ENCODE data around the gene RAMACL. TPM values are rescaled to one million over a fixed set of nuclear protein-coding genes. Genes with fewer than 3 reads are reported as not detected.

Gene RAMACL
- total and polyA plus RNA-seq, 2 of the 4 experiments (the other 2 are of a cell fraction): 0.46 to 0.90 TPM

DNA sequence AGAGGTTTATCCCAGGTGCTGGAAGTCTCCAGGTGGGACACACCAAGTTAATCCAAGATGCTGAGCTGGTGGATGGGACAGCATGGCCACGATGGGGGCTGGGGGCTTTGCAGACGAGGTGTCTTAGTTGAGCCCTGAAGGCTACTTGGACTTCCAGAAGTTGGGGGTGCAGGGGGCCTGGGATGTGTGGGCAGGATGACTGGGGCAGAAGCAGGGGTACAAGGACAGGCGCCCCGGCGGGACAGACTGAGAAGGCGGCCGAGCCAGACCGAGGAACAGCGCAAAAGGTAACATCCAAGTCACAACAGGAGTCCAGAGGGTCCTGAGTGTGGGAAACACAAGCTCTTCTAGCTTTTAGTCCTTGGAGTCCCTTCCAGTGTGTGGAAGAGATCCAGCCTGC, 23.8 kb downstream of the RAMACL start:
- dilution Hi-C loops (cut with HindIII; ENCODE audit: low sequenced_read_pairs, unreplicated experiment): no loop called here
- H2BK20ac ChIP-seq (ENCODE audit: low read depth, low read length): no peak overlapping the region

More for the DNA sequence above, 23.8 kb downstream of the RAMACL start:
- no peaks in the 10 kb centered on the region for H3K27me3 ChIP-seq (ENCODE audit: control insufficient read depth, insufficient read depth, low read length)
- H3K56ac ChIP-seq (ENCODE audit: extremely low read depth, insufficient read depth, low read length): no peak overlapping the region
- no peak for ATAC-seq (ENCODE audit: low read depth)
- no peak for TF ChIP-seq MAZ (IDR thresholded peaks at IDR 0.05; ENCODE audit: borderline replicate concordance, low read depth, low read length)
- TF ChIP-seq, protein P1, sequence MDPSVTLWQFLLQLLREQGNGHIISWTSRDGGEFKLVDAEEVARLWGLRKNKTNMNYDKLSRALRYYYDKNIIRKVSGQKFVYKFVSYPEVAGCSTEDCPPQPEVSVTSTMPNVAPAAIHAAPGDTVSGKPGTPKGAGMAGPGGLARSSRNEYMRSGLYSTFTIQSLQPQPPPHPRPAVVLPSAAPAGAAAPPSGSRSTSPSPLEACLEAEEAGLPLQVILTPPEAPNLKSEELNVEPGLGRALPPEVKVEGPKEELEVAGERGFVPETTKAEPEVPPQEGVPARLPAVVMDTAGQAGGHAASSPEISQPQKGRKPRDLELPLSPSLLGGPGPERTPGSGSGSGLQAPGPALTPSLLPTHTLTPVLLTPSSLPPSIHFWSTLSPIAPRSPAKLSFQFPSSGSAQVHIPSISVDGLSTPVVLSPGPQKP (IDR thresholded peaks at IDR 0.05; ENCODE audit: borderline replicate concordance, low read depth, low read length): no peak
- TF ChIP-seq, protein P2, sequence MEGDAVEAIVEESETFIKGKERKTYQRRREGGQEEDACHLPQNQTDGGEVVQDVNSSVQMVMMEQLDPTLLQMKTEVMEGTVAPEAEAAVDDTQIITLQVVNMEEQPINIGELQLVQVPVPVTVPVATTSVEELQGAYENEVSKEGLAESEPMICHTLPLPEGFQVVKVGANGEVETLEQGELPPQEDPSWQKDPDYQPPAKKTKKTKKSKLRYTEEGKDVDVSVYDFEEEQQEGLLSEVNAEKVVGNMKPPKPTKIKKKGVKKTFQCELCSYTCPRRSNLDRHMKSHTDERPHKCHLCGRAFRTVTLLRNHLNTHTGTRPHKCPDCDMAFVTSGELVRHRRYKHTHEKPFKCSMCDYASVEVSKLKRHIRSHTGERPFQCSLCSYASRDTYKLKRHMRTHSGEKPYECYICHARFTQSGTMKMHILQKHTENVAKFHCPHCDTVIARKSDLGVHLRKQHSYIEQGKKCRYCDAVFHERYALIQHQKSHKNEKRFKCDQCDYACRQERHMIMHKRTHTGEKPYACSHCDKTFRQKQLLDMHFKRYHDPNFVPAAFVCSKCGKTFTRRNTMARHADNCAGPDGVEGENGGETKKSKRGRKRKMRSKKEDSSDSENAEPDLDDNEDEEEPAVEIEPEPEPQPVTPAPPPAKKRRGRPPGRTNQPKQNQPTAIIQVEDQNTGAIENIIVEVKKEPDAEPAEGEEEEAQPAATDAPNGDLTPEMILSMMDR (conservative IDR thresholded peaks at IDR 0.05; ENCODE audit: low read depth, low read length): no peak
- no peak for TF ChIP-seq MXI1 (IDR thresholded peaks at IDR 0.05; ENCODE audit: borderline replicate concordance, low read depth, low read length)
- TF ChIP-seq BHLHE40 (IDR thresholded peaks at IDR 0.05; ENCODE audit: low read depth, low read length): no peak
- no peak for TF ChIP-seq RCOR1 (IDR thresholded peaks at IDR 0.05; ENCODE audit: insufficient replicate concordance, low read length)
- TF ChIP-seq FOS (IDR thresholded peaks at IDR 0.05; ENCODE audit: low read depth, low read length): no peak
- no peak for TF ChIP-seq MAFK (IDR thresholded peaks at IDR 0.05; ENCODE audit: low read depth, low read length)
- no peak for TF ChIP-seq POLR2A (IDR thresholded peaks at IDR 0.05; ENCODE audit: low read depth, low read length)
- TF ChIP-seq RFX5 (IDR thresholded peaks at IDR 0.05; ENCODE audit: low read depth, low read length): no peak
- TF ChIP-seq NFE2L2 (IDR thresholded peaks at IDR 0.05; ENCODE audit: low read depth, low read length): no peak
- TF ChIP-seq, protein P3, sequence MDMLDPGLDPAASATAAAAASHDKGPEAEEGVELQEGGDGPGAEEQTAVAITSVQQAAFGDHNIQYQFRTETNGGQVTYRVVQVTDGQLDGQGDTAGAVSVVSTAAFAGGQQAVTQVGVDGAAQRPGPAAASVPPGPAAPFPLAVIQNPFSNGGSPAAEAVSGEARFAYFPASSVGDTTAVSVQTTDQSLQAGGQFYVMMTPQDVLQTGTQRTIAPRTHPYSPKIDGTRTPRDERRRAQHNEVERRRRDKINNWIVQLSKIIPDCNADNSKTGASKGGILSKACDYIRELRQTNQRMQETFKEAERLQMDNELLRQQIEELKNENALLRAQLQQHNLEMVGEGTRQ (IDR thresholded peaks at IDR 0.05; ENCODE audit: low read depth, low read length): no peak
- TF ChIP-seq CEBPB (IDR thresholded peaks at IDR 0.05; ENCODE audit: low read depth, low read length): no peak
- TF ChIP-seq SMC3 (IDR thresholded peaks at IDR 0.05; ENCODE audit: low read depth, low read length): no peak
- TF ChIP-seq CHD1 (IDR thresholded peaks at IDR 0.05; ENCODE audit: low read depth, low read length): no peak
- no peak for TF ChIP-seq RAD21 (IDR thresholded peaks at IDR 0.05; ENCODE audit: low read length)
- H3K18ac ChIP-seq (ENCODE audit: low read depth, low read length): no peak overlapping the region
- H3K4ac ChIP-seq (ENCODE audit: low read depth, low read length): no peak overlapping the region
- no peak overlapping the region for H3K4me2 ChIP-seq (ENCODE audit: low read depth, low read length)
- peaks cover 18% of the 10 kb centered on the region for H3K9me1 ChIP-seq (ENCODE audit: insufficient read depth, low read length)
- H3K9ac ChIP-seq (ENCODE audit: low read depth, low read length): no peak overlapping the region
- no peak overlapping the region for H4K91ac ChIP-seq (ENCODE audit: insufficient read depth, low read depth, low read length)
- peaks cover 9 to 38% of the 10 kb centered on the region in 2 experiments; a peak in 3 of 4 replicates for H3K79me1 ChIP-seq (ENCODE audit: low read depth in 1 of 2, low read length in 2 of 2)
- H3K9me3 ChIP-seq (ENCODE audit: control insufficient read depth, insufficient read depth, low read length): peaks cover 5% of the 10 kb centered on the region; the same call in 1 of the 2 replicates
- H2AK5ac ChIP-seq (ENCODE audit: low read depth, low read length): no peak overlapping the region
- peaks cover 28% of the 10 kb centered on the region for H3K36me3 ChIP-seq (ENCODE audit: control insufficient read depth, insufficient read depth, low read length)
- H3K27ac ChIP-seq (ENCODE audit: insufficient read depth, low read length): no peak overlapping the region
- 100% methylated on average over 7 of the region's 9 CpGs; no CpG with 5 or more reads in 1 of the 2 experiments for WGBS, 2 experiments (ENCODE audit: extremely low coverage in 2 of 2, insufficient read length in 1 of 2)
- BruUV-seq (replicated peaks): no TSS peak
- no peak overlapping the region for H3K23ac ChIP-seq (ENCODE audit: low read depth, low read length)
- H3K4me3 ChIP-seq (ENCODE audit: insufficient read depth, low read depth, low read length): no peak overlapping the region
- no peak overlapping the region for H2AFZ ChIP-seq (replicated peaks; ENCODE audit: low read length, poor library complexity)
- CTCF ChIA-PET: no interaction called here
- H4K20me1 ChIP-seq (ENCODE audit: insufficient read depth, low read length): peaks cover 24% of the 10 kb centered on the region
- in situ Hi-C loops (cut with MboI; ENCODE audit: low sequenced_read_pairs) (loop anchor here (5.0 kb wide), 1 partner anchor 65 kb away; the partner anchor contains the start of gene RPS6KA2), intact Hi-C loops (cut with micrococcal nuclease) (no loop called here)
- POLR2A ChIA-PET (ENCODE audit: unreplicated experiment): no interaction called here
- no peak overlapping the region for H2AK9ac ChIP-seq (replicated peaks; ENCODE audit: low read depth, low read length, poor library complexity)
- no peak overlapping the region for H4K8ac ChIP-seq (ENCODE audit: low read depth in 2 of 2, low read length in 2 of 2)
- peaks cover 15% of the 10 kb centered on the region for H3K4me1 ChIP-seq (ENCODE audit: control insufficient read depth, insufficient read depth, low read length)
- H2BK120ac ChIP-seq (ENCODE audit: low read depth, low read length): no peak overlapping the region
- H3K14ac ChIP-seq (replicated peaks; ENCODE audit: low read depth, low read length): no peak overlapping the region
- DNase-seq: no peak
- H2BK5ac ChIP-seq (ENCODE audit: low read depth, low read length, poor library complexity, severe bottlenecking): no peak overlapping the region
- H4K5ac ChIP-seq (ENCODE audit: low read depth, low read length): no peak overlapping the region
- no peak overlapping the region for H2BK15ac ChIP-seq (ENCODE audit: low read depth, low read length)

Measured in IMR-90 (cell line).